Activated CD4-positive, CD25-positive, alpha-beta regulatory T cell treated with anti-CD3 and anti-CD28 coated beads, Interleukin-2, amount 50 U/mL, for 24 hours (primary cell): Measurements from ENCODE around the gene MAP4K5.
A peak's percentile ranks its signal among the peaks of the same experiment; 100 is the strongest.
"Not testable (repeated sequence)": the region's sequence is repeated elsewhere in the genome, so short reads cannot be mapped to it uniquely, and the experiment has no call there.

Source experiments
- ATAC-seq, 2 donors: fragments of 150-1000 bp; cut with Tn5 transposase; one replicate each; pipeline ENCODE4 v1.10.0; 2021; ENCODE audit warnings: mild to moderate bottlenecking in 1 of 2, moderate library complexity in 1 of 2

Gene MAP4K5

DNA sequence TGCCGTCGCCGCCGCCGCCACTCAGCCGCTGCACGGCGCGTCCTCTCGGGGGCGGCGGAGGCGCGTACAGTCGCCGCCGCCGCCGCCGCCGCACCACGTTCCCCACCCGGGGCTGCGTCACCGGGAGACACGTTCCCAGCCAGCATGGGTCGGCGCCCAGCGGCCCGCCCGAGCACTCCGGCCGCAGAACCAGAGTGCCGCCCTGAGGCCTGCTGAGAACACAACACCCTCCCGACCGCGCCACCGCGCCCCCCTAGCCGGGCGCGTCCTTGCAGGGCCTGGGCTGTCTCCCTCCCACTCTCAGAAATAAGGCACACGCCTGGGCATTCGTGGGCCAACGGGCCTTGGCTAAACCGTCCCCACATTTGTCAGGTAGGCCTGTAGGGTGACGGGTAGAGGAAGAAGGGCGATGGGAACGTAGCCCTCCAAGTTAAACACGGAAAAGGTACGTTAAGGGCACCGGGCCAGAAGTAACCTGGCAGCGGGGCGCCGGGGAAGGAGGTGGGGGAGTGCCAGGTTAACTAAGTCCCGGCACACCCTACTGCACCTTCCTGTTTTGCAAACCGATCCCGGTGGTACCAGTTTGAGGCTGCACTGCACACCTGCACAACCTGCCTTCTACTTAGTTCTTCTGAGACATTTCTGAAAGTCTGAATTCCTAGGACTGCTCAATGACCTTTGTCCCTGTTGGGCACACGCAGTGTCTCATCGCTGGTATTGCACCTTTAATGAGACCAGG is at the start of gene MAP4K5:
Gene MAP4K5, minus strand, starts transcription at position 68 of the 739 bp plus-strand sequence. CDS start 520 bp downstream, outside the sequence.
- ATAC-seq: peak; percentile 97

GRCh38 chr14:50578433-50578832 is 46.1 kb upstream of the MAP4K5 start:
- ATAC-seq: no peak

- ATAC-seq: no peak
These were observed 45.6 kb upstream of the MAP4K5 start for GRCh38 chr14:50577982-50578381.

DNA sequence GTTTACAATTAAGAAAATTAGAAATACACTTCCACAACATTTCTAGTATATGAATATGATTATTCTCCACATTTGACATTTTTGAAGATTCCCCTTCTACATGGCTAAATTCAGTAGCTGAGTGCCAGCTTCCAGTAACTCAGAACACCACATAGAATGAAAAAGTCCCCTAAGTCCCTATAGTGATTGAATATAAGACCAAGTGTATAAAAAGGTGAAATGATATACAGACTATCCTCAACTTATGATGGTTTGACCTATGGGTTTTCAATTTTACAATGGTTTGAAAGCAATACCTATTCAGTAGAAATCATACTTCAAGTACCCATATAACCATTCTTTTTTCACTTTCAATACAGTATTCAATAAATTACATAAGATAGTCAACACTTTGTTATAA is 43.4 kb upstream of the MAP4K5 start:
- ATAC-seq: no peak

GRCh38 chr14:50573862-50574261 is 41.5 kb upstream of the MAP4K5 start:
- no peak for ATAC-seq

GRCh38 chr14:50569714-50570274 is 37.4 kb upstream of the MAP4K5 start:
- ATAC-seq: no peak

DNA sequence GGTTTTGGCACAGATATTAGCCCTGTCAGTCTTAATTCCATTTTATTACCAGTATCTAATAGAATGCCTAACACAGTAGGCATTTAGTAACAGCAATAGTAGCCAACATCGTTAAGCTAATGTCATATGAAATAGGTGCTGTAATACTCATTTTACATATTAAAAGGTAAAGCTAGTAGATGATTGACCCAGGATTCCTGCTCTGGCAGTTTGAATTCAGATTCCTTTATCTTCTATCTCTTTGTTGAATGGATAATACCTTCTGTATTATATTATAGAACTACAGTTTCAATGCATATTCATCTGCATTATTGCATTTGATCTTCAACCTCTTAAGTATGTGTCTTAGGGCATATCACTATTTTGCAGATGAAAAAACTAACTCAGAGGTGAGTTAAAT is 30.5 kb upstream of the MAP4K5 start:
- no peak for ATAC-seq

DNA sequence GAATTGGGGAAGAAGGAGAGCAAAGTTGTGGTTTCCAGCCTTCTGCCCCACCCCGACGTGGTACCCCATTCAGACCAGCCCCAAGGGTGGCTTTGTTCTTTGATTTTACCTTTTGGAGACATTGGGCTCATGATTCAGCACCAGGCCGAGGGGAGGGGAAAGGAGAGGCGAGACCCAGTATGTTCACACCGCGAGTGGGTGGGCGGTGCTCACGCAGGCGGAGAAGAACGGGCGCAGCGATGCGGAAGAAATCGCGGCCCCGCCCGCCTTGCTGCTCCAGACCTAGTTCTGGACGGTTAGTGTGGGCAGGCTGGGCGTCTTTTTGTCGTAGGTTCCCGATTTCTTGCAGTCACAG is 28.5 kb upstream of the MAP4K5 start:
- peak; percentile 54 to 59 for ATAC-seq

DNA sequence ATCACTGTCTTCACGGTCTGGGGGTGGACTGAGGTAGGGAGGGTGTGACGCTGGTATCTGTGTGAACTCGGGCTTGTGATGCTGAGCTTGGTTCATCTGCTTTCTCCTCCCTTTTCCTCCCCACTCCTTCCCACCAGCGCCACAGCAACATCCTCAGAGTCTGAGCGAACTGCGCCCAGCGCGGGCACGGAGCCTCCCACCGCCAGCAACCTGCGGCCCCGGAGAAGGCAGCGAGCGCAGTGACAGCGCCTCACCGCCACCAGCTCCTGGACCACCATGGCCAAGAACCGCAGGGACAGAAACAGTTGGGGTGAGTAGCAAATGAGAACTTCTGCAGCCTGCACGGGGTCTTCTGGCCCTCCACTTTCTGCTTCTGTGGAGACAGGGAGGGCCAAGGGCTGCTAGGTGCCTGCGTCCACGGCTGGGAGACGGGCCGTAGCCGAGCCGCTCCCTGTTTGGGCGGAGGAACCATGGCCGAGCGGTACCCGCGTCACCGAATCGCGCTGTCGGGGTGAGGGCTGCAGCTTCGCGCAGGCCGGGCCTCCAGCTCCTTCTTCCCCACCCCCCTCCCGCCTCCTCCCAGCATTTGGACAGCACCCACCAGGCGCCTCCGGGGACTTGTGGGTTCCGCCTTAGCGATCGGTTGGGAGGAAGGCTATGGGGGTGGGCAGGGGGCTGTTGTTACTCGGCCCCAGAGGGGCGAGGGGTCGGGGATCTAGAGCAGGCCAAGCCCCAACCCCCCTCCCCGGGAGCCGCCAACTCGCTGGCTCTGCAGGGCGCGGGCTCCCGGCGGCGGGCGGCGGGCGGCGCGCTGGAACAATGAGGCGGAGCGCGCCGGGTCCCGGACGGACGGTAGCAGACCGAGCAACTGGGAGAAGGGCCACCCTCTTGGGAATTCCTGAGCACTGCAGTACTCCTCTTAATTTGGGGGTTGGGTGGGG is 27.9 kb upstream of the MAP4K5 start, which contains the start of gene ATL1:
Gene ATL1, plus strand, starts transcription at position 156 of the 941 bp plus-strand sequence. Its CDS starts 121 bp downstream, at position 277.
- peak; percentile 63 to 72 for ATAC-seq

- ATAC-seq: not testable (repeated sequence)
These were observed 20.4 kb upstream of the MAP4K5 start for GRCh38 chr14:50552796-50553195.

GRCh38 chr14:50551877-50552276 is 19.5 kb upstream of the MAP4K5 start:
- ATAC-seq: no peak

DNA sequence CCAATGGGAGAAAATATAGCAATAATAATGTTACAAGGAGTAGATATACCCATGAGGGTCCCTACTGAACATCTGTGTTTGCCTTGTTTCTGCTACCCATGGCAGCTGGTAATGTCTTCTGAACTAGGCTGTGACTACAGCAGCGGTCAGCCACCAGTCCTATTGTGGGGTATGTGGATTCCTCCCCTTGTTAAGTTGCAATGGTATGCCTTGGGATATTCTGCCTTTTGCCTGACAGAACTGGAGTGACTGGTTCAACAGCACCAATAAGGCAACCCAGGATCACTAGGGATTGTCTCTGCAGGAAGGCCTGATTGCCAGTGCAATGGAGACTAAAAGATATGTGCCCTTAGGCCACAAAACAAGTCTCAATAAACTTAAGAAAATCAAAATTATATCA is 17.9 kb upstream of the MAP4K5 start:
- ATAC-seq: no peak

DNA sequence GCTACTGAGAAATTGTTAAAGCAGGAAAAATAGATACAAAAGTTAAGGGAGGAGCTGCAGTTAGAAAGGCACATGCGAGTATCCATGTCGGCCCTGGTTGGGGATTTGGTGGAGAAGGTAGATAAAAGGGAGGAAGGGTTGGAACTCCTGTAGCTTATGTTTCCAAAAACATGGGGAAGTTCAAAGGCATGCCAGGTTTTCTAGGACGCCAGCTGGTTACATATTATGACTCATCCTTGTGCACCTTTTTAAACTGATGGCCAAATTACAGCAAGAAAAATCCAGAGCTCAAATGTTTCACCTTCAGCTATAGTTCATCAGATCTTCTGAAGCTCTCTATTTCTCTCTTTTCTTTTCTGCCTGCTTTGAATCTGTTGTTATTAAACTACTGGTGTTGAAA is 13.2 kb upstream of the MAP4K5 start:
- ATAC-seq: no peak

- ATAC-seq: no peak
These were observed 12.5 kb upstream of the MAP4K5 start for GRCh38 chr14:50544911-50545310.

DNA sequence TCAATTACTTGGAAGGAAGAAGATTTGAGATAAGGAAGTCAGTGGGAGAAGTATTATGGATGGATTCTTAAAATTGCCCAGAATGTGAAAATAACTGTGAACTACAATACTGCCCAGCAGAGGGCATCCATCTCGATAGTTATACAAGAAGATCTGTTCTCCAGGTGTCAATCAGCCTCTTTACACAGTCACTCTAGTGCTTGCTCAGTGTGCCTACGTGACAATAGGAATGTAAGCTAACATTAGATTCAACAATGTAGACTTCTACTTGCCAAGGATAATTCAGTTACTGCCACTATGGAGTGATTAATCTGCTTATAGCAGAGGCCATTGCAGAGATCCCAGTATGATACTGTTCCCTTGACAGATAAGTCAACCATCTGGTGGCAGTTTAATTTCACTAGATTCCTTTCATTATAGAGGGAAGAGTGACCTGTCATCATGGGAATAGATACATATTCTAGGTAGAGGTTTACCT is 10.6 kb upstream of the MAP4K5 start:
- peak in 1 of 2 donors; percentile 73 for ATAC-seq

DNA sequence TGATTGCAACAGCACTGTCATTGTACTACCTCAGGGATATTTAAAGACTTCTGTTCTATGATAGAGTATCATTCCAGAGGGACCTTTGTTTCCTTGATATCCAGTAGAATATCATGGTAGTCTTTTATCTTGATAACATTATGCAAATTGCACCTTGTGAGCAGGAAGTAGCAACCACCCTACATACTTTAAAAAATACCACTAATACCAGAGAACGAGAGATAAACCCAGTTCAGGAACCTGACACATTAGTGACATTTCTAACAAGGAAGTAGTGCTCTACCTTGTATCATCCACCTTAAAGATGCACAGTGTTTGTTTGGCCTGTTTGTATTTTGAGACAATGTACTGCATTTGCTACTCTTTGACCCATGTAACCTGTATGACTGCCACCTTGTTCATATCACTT is 8.8 kb upstream of the MAP4K5 start:
- peak in 1 of 2 donors; percentile 25 for ATAC-seq

DNA sequence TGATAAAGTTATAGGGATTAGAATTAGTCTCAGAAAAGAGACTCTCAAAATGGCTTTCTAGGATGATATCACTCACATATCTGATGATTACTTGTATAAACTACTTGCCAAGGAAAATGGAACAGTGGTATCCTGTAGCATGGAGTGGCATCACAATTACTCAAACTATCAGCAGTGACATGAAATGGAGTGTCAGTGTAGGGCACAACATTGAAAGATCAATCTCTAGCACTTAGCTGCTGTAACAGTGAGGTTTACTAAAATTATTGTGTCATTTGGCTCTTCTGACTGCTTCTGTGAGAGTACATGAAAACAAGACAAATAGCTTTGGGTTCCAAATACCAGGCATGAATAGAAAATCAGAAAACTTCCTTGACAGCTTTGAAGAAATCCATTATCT is 6.7 kb upstream of the MAP4K5 start:
- no peak for ATAC-seq

DNA sequence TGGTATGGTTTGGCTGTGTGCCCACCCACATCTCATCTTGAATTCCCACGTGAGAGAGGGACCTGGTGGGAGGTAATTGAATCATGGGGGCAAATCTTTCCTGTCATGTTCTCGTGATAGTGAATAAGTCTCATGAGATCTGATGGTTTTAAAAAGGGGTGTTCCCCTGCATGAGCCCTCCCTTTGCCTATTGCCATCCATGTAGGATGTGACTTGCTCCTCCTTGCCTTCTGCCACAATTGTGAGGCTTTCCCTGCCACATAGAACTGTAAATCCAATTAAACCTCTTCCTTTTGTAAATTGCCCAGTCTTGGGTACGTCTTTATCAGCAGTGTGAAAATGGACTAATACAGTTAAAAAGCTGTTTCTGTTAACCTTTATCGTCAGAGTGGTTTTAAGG is 5.7 kb upstream of the MAP4K5 start:
- ATAC-seq: not testable (repeated sequence)

- no peak for ATAC-seq
These were observed 2.6 kb upstream of the MAP4K5 start for GRCh38 chr14:50534997-50535396.

GRCh38 chr14:50534416-50534815 is 2.0 kb upstream of the MAP4K5 start:
- no peak for ATAC-seq

- no peak for ATAC-seq
These were observed 1.4 kb upstream of the MAP4K5 start for GRCh38 chr14:50533806-50534205.

DNA sequence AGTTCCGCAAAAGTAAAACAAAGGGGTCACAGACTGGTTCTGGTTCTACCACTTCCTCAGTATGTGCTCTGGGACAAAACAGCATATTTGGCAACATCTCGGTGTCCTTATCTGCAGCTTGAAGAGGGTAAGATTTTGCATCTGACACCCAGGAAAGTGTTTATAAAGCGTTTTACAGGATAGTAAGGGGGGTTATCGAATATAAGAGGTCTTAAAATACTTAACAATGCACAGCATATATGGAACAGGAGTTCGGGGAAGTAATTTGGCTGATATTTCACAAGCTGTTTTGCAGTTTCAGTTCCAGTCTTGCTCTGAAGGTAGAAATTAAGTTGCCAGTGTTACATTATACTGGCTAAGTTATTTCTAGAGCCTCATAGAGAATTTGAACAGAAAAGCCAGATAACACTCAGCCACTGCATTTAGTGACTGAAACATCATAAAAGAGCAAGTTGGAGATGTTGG is 904 bp upstream of the MAP4K5 start:
- ATAC-seq: no peak
